Vagina (tissue), 2 donors: ENCODE measurements around the gene BICD1. TPM values are rescaled to one million over a fixed set of nuclear protein-coding genes. Genes with fewer than 3 reads are reported as not detected.

Experiments
- DNase-seq, 2 donors: peaks; one replicate each; pipeline ENCODE4 v3.0.0-alpha.2; 2017; ENCODE audit errors: extremely low spot score in 2 of 2
- H3K27ac ChIP-seq: fragments of 200-600 bp; sonication (generic); one replicate; pipeline ENCODE4 v1.5.1; 2019
- H3K27me3 ChIP-seq: fragments of 200-600 bp; sonication (generic); one replicate; pipeline ENCODE4 v1.5.1; 2019
- H3K36me3 ChIP-seq, 2 donors: fragments of 200-600 bp; sonication (generic); one replicate each; pipeline ENCODE4 v1.5.1; 2017 to 2019
- H3K4me1 ChIP-seq: fragments of 200-600 bp; sonication (generic); one replicate; pipeline ENCODE4 v1.5.1; 2019
- H3K4me3 ChIP-seq, 2 donors: fragments of 200-600 bp; sonication (generic); 1 replicate in 1 of 2; 2 replicates in 1 of 2; pipeline ENCODE4 v1.5.1; 2016 to 2019
- H3K9me3 ChIP-seq: fragments of 200-600 bp; sonication (generic); one replicate; pipeline ENCODE4 v1.5.1; 2019
- POLR2A ChIP-seq, 2 donors: fragments of 450-650 bp; IDR thresholded peaks; one replicate each; pipeline ENCODE4 v1.6.1; 2017; ENCODE audit warnings: antibody characterized with exemption in 2 of 2, mild to moderate bottlenecking in 2 of 2, moderate library complexity in 2 of 2
- POLR2AphosphoS5 ChIP-seq, 2 donors: sonication (generic); formaldehyde crosslinking; IDR thresholded peaks; one replicate each; pipeline ENCODE4 v1.9.0; 2017; ENCODE audit warnings: antibody characterized with exemption in 2 of 2, mild to moderate bottlenecking in 2 of 2, low read depth in 1 of 2; ENCODE audit not compliant: insufficient read depth in 1 of 2
- intact Hi-C: fragments of 100-400 bp; cut with DNase I; formaldehyde crosslinking; loops from one replicate; pipeline ENCODE4 v1.15.1; 2023
- total RNA-seq: library from RNA; depleted of rRNA; stranded (reverse); fragments of >200 nt; gene quantifications from one replicate; pipeline ENCODE4 v1.2.3, GENCODE V29; 2016
- TF ChIP-seq, protein P1 (sequence below), 3 experiments: fragments of 450-650 bp in 2 of 3; fragments of 200-600 bp in 1 of 3; sonication (generic) in 1 of 3; IDR thresholded peaks; one replicate each; pipeline ENCODE4 v1.5.1; 2017 to 2019; ENCODE audit warnings: antibody characterized with exemption in 3 of 3, mild to moderate bottlenecking in 2 of 3, moderate library complexity in 2 of 3

BICD1 gene
- total RNA-seq, 1 donor from 2014 or later = 19.6 TPM

GRCh38 chr12:32257695-32258496 is 151.2 kb downstream of the BICD1 start:
- DNase-seq = no peak
- Histone ChIP-seq H3K36me3 (no peaks in the 10 kb centered on the region), H3K27me3 (no peaks in the 10 kb centered on the region), H3K9me3 (no peaks in the 10 kb centered on the region), H3K4me3 (no peak overlapping the region), H3K27ac (no peak overlapping the region), H3K4me1 (no peaks in the 10 kb centered on the region)
- intact Hi-C loops = no loop called here
- TF ChIP-seq, protein P1, sequence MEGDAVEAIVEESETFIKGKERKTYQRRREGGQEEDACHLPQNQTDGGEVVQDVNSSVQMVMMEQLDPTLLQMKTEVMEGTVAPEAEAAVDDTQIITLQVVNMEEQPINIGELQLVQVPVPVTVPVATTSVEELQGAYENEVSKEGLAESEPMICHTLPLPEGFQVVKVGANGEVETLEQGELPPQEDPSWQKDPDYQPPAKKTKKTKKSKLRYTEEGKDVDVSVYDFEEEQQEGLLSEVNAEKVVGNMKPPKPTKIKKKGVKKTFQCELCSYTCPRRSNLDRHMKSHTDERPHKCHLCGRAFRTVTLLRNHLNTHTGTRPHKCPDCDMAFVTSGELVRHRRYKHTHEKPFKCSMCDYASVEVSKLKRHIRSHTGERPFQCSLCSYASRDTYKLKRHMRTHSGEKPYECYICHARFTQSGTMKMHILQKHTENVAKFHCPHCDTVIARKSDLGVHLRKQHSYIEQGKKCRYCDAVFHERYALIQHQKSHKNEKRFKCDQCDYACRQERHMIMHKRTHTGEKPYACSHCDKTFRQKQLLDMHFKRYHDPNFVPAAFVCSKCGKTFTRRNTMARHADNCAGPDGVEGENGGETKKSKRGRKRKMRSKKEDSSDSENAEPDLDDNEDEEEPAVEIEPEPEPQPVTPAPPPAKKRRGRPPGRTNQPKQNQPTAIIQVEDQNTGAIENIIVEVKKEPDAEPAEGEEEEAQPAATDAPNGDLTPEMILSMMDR (IDR thresholded peaks at IDR 0.05) = no peak
- TF ChIP-seq POLR2AphosphoS5 (IDR thresholded peaks at IDR 0.05; ENCODE audit: insufficient read depth in 1 of 2, low read depth in 1 of 2) (no peak), POLR2A (IDR thresholded peaks at IDR 0.05) (no peak)

GRCh38 chr12:32260696-32261095 is 154.0 kb downstream of the BICD1 start:
- no peak overlapping the region for H3K4me3 ChIP-seq
- no peaks in the 10 kb centered on the region for H3K27me3 ChIP-seq
- no peak for DNase-seq
- no peaks in the 10 kb centered on the region for H3K4me1 ChIP-seq
- intact Hi-C loops = no loop called here
- TF ChIP-seq, protein P1 (IDR thresholded peaks at IDR 0.05) = no peak
- TF ChIP-seq POLR2AphosphoS5 (IDR thresholded peaks at IDR 0.05; ENCODE audit: insufficient read depth in 1 of 2, low read depth in 1 of 2) (no peak), POLR2A (IDR thresholded peaks at IDR 0.05) (no peak)
- no peaks in the 10 kb centered on the region for H3K36me3 ChIP-seq
- H3K9me3 ChIP-seq = no peaks in the 10 kb centered on the region
- H3K27ac ChIP-seq = no peak overlapping the region

DNA sequence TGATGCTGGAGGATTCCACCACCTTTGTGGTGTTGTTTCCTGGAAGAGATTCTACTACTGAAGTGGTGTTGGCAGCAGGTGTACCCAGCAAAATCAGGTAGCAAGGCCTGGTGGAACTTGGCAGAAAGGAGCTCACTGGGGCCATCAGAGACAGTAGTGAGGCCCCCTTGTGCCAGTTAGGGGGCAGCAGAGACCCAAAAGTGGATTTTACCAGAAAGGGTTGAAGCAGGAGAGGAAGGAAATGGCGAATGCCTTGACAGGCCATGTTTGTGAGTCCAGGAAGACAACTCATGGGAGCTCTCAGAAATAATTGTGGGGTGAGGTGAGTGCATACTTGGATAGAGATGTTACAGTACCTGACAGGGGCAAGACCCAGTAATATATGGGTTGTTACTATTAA is 155.0 kb downstream of the BICD1 start:
- TF ChIP-seq POLR2AphosphoS5 (IDR thresholded peaks at IDR 0.05; ENCODE audit: insufficient read depth in 1 of 2, low read depth in 1 of 2) = no peak
- no peak for TF ChIP-seq POLR2A (IDR thresholded peaks at IDR 0.05)
- TF ChIP-seq, protein P1 (IDR thresholded peaks at IDR 0.05) = no peak
- intact Hi-C loops = no loop called here
- Histone ChIP-seq H3K27me3 (no peaks in the 10 kb centered on the region), H3K36me3 (no peaks in the 10 kb centered on the region), H3K4me1 (no peaks in the 10 kb centered on the region), H3K27ac (no peak overlapping the region), H3K9me3 (no peaks in the 10 kb centered on the region), H3K4me3 (no peak overlapping the region)
- DNase-seq = no peak

DNA sequence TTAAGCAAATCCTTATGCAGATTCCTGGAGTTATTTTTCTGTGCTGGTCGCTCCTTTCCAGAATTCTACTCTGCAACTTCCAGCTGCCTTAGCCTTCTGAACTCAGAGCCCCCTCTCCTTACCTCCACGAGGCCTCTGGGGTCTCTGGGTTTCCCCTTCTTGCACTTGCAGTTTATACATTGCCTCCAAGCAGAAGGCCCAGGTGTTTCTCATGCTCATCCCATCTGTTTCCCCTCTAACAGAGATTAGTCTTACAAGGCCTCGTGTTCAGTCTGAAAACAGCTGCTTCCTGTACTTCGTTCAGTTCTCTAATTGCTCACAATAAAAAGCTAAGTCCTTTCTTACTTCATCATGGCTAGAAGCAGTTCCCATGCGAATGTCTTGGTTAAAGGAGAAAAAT is 158.3 kb downstream of the BICD1 start:
- intact Hi-C loops = no loop called here
- Histone ChIP-seq H3K27me3 (no peaks in the 10 kb centered on the region), H3K9me3 (no peaks in the 10 kb centered on the region), H3K36me3 (no peaks in the 10 kb centered on the region), H3K27ac (no peak overlapping the region), H3K4me1 (no peaks in the 10 kb centered on the region), H3K4me3 (no peak overlapping the region)
- no peak for TF ChIP-seq POLR2A (IDR thresholded peaks at IDR 0.05)
- TF ChIP-seq, protein P1 (IDR thresholded peaks at IDR 0.05) = no peak
- no peak for TF ChIP-seq POLR2AphosphoS5 (IDR thresholded peaks at IDR 0.05; ENCODE audit: insufficient read depth in 1 of 2, low read depth in 1 of 2)
- DNase-seq = no peak

DNA sequence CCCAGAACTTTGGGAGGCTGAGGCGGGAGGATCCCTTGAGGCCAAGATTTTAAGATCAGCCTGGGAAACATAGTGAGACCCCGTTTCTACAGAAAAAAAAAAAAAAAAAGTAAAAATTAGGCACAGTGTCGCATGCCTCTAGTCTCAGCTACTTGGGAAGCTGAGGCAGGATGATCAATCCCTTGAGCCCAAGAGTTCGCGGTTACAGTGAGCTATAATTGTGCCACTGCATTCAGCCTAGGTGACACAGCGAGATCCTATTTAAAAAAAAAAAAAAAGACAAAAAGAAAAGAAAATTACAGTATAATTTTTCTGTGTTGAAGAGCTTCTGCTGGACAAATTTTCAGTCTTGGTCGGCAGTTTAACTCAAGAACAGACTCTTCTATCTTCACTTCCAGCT is 158.8 kb downstream of the BICD1 start:
- intact Hi-C loops = no loop called here
- no peak overlapping the region for H3K27ac ChIP-seq
- no peak overlapping the region for H3K4me3 ChIP-seq
- no peaks in the 10 kb centered on the region for H3K4me1 ChIP-seq
- no peaks in the 10 kb centered on the region for H3K9me3 ChIP-seq
- TF ChIP-seq POLR2A (IDR thresholded peaks at IDR 0.05) = no peak
- TF ChIP-seq, protein P1 (IDR thresholded peaks at IDR 0.05) = no peak
- TF ChIP-seq POLR2AphosphoS5 (IDR thresholded peaks at IDR 0.05; ENCODE audit: insufficient read depth in 1 of 2, low read depth in 1 of 2) = no peak
- no peaks in the 10 kb centered on the region for H3K36me3 ChIP-seq
- no peaks in the 10 kb centered on the region for H3K27me3 ChIP-seq
- no peak for DNase-seq
